Tibial nerve (tissue), 4 donors: ENCODE measurements around the gene CHST10. TPM values are rescaled to one million over a fixed set of nuclear protein-coding genes. Genes with fewer than 3 reads are reported as not detected.
"Not testable (repeated sequence)": the region's sequence is repeated elsewhere in the genome, so short reads cannot be mapped to it uniquely, and the experiment has no call there.

Source experiments
- DNase-seq, 2 donors: peaks; one replicate each; pipeline ENCODE4 v3.0.0-alpha.2; 2019; ENCODE audit warnings: low spot score in 2 of 2
- H3K27ac ChIP-seq, 4 donors: fragments of 200-600 bp; sonication (generic) in 3 of 4; one replicate each; pipeline ENCODE4 v1.5.1; 2017 to 2019; ENCODE audit warnings: mild to moderate bottlenecking in 1 of 4
- H3K27me3 ChIP-seq, 2 donors: fragments of 200-600 bp; sonication (generic) in 1 of 2; one replicate each; pipeline versions ENCODE4 v1.5.1 to v1.6.0; 2017 to 2019
- H3K36me3 ChIP-seq, 3 donors: fragments of 200-600 bp; sonication (generic); one replicate each; pipeline ENCODE4 v1.5.1; 2018 to 2019
- H3K4me1 ChIP-seq, 4 donors: fragments of 200-600 bp; sonication (generic) in 3 of 4; one replicate each; pipeline ENCODE4 v1.5.1; 2017 to 2019
- H3K4me3 ChIP-seq, 4 donors: fragments of 200-600 bp; sonication (generic) in 3 of 4; one replicate each; pipeline ENCODE4 v1.5.1; 2017 to 2019; ENCODE audit warnings: mild to moderate bottlenecking in 1 of 4, moderate library complexity in 1 of 4
- H3K9me3 ChIP-seq, 4 donors: fragments of 200-600 bp; sonication (generic) in 3 of 4; one replicate each; pipeline ENCODE4 v1.5.1; 2017 to 2019
- EP300 ChIP-seq, 2 donors: sonication (generic); formaldehyde crosslinking; IDR thresholded peaks; one replicate each; pipeline ENCODE4 v1.6.1; 2017; ENCODE audit warnings: antibody characterized with exemption in 2 of 2, mild to moderate bottlenecking in 1 of 2
- POLR2A ChIP-seq, 2 donors: fragments of 450-650 bp; IDR thresholded peaks; one replicate each; pipeline ENCODE4 v1.6.1; 2017; ENCODE audit warnings: antibody characterized with exemption in 2 of 2, mild to moderate bottlenecking in 2 of 2, moderate library complexity in 2 of 2
- WGBS, 2 donors: methylation state at CpG; one replicate each; pipeline ENCODE4 v1.1.5; 2018; 5-methylcytosine and 5-hydroxymethylcytosine counted together
- total RNA-seq, 4 donors: library from RNA; depleted of rRNA; stranded (reverse); fragments of >200 nt; gene quantifications; one replicate each; pipeline ENCODE4 v1.1.0, GENCODE V29; 2016
- TF ChIP-seq, protein P1 (sequence below), 5 experiments: fragments of 200-600 bp in 3 of 5; fragments of 450-650 bp in 2 of 5; sonication (generic) in 3 of 5; IDR thresholded peaks; one replicate each; pipeline ENCODE4 v1.5.1; 2016 to 2019; ENCODE audit warnings: antibody characterized with exemption in 5 of 5, mild to moderate bottlenecking in 3 of 5, moderate library complexity in 2 of 5

The CHST10 gene, protein sequence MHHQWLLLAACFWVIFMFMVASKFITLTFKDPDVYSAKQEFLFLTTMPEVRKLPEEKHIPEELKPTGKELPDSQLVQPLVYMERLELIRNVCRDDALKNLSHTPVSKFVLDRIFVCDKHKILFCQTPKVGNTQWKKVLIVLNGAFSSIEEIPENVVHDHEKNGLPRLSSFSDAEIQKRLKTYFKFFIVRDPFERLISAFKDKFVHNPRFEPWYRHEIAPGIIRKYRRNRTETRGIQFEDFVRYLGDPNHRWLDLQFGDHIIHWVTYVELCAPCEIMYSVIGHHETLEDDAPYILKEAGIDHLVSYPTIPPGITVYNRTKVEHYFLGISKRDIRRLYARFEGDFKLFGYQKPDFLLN
- total RNA-seq = 10 to 100 TPM in 3 of 4 donors, 1 to 10 TPM in 1; 9.4 to 17.1 (median 13.0) TPM

DNA sequence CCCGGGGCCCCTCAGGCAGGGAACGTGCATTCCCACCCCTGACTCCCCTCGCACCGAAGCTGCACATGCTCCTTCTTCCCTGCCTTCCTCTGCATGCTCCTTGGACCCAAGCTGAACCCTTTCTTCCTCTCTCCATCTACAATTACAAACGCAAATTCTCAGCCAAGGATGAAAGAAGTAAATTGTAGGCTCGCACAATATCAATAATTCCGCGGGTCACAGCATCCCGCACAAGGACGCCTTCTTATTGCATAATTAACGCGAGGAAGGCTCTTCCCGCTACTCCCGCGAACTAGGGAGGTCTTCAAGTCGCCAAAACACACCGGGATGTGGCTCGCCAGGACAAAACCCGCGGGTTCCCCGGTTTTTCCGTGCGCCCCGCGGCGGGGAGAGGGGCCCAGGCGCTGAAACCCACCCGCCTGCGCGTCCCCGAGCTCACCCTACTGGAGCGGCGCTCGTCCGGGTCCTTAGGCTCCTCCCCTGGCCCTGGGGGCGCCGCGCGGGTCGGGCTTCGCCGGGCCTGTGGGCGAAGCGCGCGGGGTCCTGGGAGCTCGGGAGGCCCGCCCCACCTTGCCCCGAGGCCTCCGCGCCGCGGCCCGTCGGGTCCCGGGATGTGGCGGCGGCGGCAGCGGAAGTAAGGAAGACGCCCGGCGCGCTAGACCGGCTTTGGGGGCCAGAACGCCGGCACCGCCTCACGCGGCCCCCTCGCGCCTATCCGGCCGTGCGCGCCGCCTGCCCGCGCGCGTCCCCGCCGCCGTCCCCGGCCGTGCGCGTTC lies at the start of gene CHST10:
Gene CHST10, minus strand, starts transcription at position 734 of the 776 bp plus-strand sequence. CDS start 10,993 bp downstream, outside the sequence.
- peaks cover 0 to 12% (median 0%) of the 10 kb centered on the region in 3 donors for H3K36me3 ChIP-seq
- H3K4me3 ChIP-seq = peak within 1 kb of the TSS; percentile 65 to 92 (median 86)
- no peaks in the 10 kb centered on the region for H3K9me3 ChIP-seq
- H3K27me3 ChIP-seq = no peaks in the 10 kb centered on the region
- no peak for DNase-seq
- peaks cover 0 to 19% (median 8%) of the 10 kb centered on the region in 4 donors for H3K4me1 ChIP-seq
- H3K27ac ChIP-seq = peak within 1 kb of the TSS; percentile 72 to 90 (median 84)
- WGBS, 2 donors = 1% methylated on average over 42 to 61 of the region's 88 CpGs
- TF ChIP-seq EP300 (IDR thresholded peaks at IDR 0.05) (no peak), POLR2A (IDR thresholded peaks at IDR 0.05) (no peak)
- TF ChIP-seq, protein P1, sequence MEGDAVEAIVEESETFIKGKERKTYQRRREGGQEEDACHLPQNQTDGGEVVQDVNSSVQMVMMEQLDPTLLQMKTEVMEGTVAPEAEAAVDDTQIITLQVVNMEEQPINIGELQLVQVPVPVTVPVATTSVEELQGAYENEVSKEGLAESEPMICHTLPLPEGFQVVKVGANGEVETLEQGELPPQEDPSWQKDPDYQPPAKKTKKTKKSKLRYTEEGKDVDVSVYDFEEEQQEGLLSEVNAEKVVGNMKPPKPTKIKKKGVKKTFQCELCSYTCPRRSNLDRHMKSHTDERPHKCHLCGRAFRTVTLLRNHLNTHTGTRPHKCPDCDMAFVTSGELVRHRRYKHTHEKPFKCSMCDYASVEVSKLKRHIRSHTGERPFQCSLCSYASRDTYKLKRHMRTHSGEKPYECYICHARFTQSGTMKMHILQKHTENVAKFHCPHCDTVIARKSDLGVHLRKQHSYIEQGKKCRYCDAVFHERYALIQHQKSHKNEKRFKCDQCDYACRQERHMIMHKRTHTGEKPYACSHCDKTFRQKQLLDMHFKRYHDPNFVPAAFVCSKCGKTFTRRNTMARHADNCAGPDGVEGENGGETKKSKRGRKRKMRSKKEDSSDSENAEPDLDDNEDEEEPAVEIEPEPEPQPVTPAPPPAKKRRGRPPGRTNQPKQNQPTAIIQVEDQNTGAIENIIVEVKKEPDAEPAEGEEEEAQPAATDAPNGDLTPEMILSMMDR (IDR thresholded peaks at IDR 0.05) = no peak

GRCh38 chr2:100460904-100461530 lies 43.5 kb upstream of the CHST10 start:
- H3K4me3 ChIP-seq = no peak overlapping the region

GRCh38 chr2:100456357-100456756 lies 38.9 kb upstream of the CHST10 start:
- H3K4me1 ChIP-seq, H3K4me3 ChIP-seq, DNase-seq, H3K27ac ChIP-seq, H3K27me3 ChIP-seq, H3K36me3 ChIP-seq: not testable (repeated sequence)
- peaks cover 0 to 28% (median 0%) of the 10 kb centered on the region in 4 donors for H3K9me3 ChIP-seq

More at GRCh38 chr2:100460904-100461530, 43.5 kb upstream of the CHST10 start:
- no peaks in the 10 kb centered on the region for H3K4me1 ChIP-seq
- 70 to 89% methylated on average over 1 of the region's 1 CpG for WGBS, 2 donors
- H3K9me3 ChIP-seq = peaks cover 0 to 28% (median 0%) of the 10 kb centered on the region in 4 donors
- TF ChIP-seq, protein P1 (IDR thresholded peaks at IDR 0.05) = no peak
- TF ChIP-seq POLR2A (IDR thresholded peaks at IDR 0.05) (no peak), EP300 (IDR thresholded peaks at IDR 0.05) (no peak)
- no peaks in the 10 kb centered on the region for H3K27me3 ChIP-seq
- DNase-seq = no peak
- no peaks in the 10 kb centered on the region for H3K36me3 ChIP-seq
- H3K27ac ChIP-seq = no peak overlapping the region

DNA sequence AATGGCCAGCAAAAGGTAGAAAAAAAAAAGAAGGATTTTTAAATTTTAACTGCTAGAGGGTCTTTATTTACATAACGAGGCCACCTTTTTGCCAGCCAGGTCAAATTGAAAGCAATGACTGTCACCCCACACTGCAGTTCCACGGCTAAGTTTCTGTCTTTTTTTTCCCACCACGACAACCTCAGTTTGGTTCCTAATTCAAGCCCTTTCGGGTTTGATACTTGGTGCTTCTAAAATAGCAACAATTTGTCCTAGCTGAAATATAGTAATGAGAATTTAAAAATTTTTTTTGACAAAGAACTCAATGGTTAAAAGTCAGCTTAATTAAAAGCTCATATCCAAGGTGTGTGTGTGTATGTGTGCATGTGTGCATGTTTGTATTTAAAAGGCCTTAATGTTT lies 36.4 kb upstream of the CHST10 start:
- H3K4me3 ChIP-seq = no peak overlapping the region
- DNase-seq = no peak
- no peaks in the 10 kb centered on the region for H3K27me3 ChIP-seq
- WGBS, 2 donors = 63% methylated on average over 4 of the region's 4 CpGs
- H3K4me1 ChIP-seq = no peaks in the 10 kb centered on the region
- no peak overlapping the region for H3K27ac ChIP-seq
- H3K36me3 ChIP-seq = no peaks in the 10 kb centered on the region
- TF ChIP-seq POLR2A (IDR thresholded peaks at IDR 0.05) (no peak), EP300 (IDR thresholded peaks at IDR 0.05) (no peak)
- TF ChIP-seq, protein P1 (IDR thresholded peaks at IDR 0.05) = no peak
- peaks cover 0 to 25% (median 0%) of the 10 kb centered on the region in 4 donors for H3K9me3 ChIP-seq

DNA sequence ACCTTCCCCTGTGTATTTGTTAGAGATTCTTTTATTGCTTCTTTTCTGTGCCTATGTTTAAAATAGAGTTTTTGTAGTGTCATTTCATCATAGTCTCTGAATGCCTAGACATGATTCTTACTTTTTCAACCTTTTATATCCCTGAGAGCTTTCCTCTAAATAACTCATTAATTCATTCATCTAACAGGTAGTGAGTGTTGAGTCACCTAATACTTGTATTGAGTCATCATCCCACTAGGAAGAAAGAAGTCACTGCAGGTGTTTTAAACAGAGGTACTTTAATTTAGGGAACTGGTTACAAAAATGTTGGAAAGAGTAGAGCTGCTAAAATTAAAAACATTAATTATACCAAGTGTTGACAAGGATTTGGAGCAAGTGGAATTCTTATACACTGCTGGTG lies 34.3 kb upstream of the CHST10 start:
- TF ChIP-seq EP300 (IDR thresholded peaks at IDR 0.05) (no peak), POLR2A (IDR thresholded peaks at IDR 0.05) (no peak)
- TF ChIP-seq, protein P1 (IDR thresholded peaks at IDR 0.05) = no peak
- no peak overlapping the region for H3K4me3 ChIP-seq
- peaks cover 0 to 6% (median 0%) of the 10 kb centered on the region in 4 donors for H3K9me3 ChIP-seq
- H3K4me1 ChIP-seq = no peaks in the 10 kb centered on the region
- no peaks in the 10 kb centered on the region for H3K27me3 ChIP-seq
- no peaks in the 10 kb centered on the region for H3K36me3 ChIP-seq
- DNase-seq = no peak
- H3K27ac ChIP-seq = no peak overlapping the region
